ENCODE data around the gene P2RY2. TPM values are rescaled to one million over a fixed set of nuclear protein-coding genes. Genes with fewer than 3 reads are reported as not detected.

The P2RY2 gene
- total and polyA plus RNA-seq, 10 of the 15 experiments (the other 5 are each of a cell fraction or from before 2014, with no cell fraction given): 0.03 to 0.23 (median 0.17) TPM; not detected in 7

DNA sequence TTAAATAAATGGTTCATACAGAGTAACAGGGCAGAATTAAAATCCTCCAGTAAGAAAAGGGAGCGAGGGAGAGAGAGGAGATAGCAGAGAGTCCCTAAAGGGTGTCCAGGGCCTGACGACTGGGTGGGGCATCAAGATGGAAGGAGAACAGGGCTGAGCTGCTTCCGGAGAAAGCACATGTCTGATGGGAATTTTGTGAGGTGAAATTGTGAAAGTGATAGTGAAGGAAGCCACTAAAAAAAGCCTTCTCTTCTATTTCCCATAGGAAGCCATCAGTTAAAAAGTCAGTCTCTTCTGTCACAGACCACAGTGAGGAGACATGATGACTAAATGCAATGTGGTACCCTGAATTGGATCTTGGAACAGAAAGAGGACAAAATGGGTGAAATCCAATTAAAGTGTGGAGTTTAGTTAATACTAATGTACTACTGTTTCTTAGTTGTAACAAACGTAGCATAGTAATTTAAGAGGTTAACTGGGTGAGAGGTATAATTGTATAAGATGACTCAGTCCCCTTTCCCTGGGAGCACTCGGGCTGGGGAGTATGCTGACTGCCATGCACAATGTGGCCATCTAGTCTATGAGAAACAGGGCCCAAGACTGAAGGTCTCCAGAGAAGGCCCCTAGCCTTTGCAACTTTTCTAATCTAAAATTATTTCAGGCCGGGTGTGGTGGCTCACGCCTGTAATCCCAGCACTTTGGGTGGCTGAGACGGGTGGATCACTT lies 46.5 kb upstream of the P2RY2 start:
- ChIA-PET CTCF (interaction anchor here (1.2 kb wide), 1 partner anchor 8 kb away, joined by 3 read pairs; no protein-coding TSS in a partner anchor), SMC1A (ENCODE audit: uncharacterized antibody, unreplicated experiment) (interaction anchor here (0.7 to 26.8 kb wide), 5 partner anchors 22 to 356 kb away, joined by 3 to 926 read pairs (median 3); partner anchors contain the start of gene FCHSD2), RAD21 (ENCODE audit: unreplicated experiment) (no interaction called here), POLR2A (interaction anchor here (0.6 to 1.4 kb wide), 3 partner anchors 13 to 101 kb away, joined by 3 to 11 read pairs (median 4); no protein-coding TSS in a partner anchor)
- ATAC-seq (no peak), DNase-seq (ENCODE audit: low read depth, low spot score) (no peak), FAIRE-seq (no peak)
- WGBS (ENCODE audit: insufficient coverage, insufficient replicate concordance, low lambda C conversion rate, missing lambda C conversion rate): 83% methylated on average over 8 of the region's 8 CpGs
- Histone ChIP-seq H3K9me3 (replicated peaks; ENCODE audit: control insufficient read depth, insufficient read depth, low read length) (no peaks in the 10 kb centered on the region), H3K4me3 (no peak overlapping the region), H3K9ac (ENCODE audit: control insufficient read depth, insufficient read depth, low read length) (no peak overlapping the region), H4K20me1 (ENCODE audit: control insufficient read depth, insufficient read depth) (no peaks in the 10 kb centered on the region), H3K27me3 (replicated peaks in 1 of 2; ENCODE audit: control insufficient read depth in 2 of 2, insufficient read depth in 2 of 2, low read length in 1 of 2) (no peaks in the 10 kb centered on the region), H3K4me2 (ENCODE audit: control insufficient read depth, insufficient read depth) (no peak overlapping the region), H3K4me1 (ENCODE audit: control insufficient read depth, insufficient read depth, low read length) (peaks cover 49% of the 10 kb centered on the region), H3K27ac (ENCODE audit: control insufficient read depth, insufficient read depth) (no peak overlapping the region; the same call in none of the 2 replicates), H3K36me3 (ENCODE audit: control insufficient read depth in 2 of 2, insufficient read depth in 2 of 2, low read length in 1 of 2) (no peaks in the 10 kb centered on the region), H3K79me2 (ENCODE audit: control insufficient read depth, insufficient read depth, low read length) (no peaks in the 10 kb centered on the region), H2AFZ (ENCODE audit: control insufficient read depth, low read depth, low read length) (peak overlapping the region; percentile 5; the same call in 1 of the 2 replicates)
- TF ChIP-seq CEBPB (IDR thresholded peaks at IDR 0.05; ENCODE audit: borderline replicate concordance in 1 of 2, low read depth in 2 of 2, low read length in 2 of 2) (no peak), IKZF2 (IDR thresholded peaks at IDR 0.05) (0 out of 4 replicates have a peak, but pooled peaks of 1 of the 2 experiments have one; percentile 14), EED (IDR thresholded peaks at IDR 0.05; ENCODE audit: low read depth) (0 out of 2 replicates have a peak, but pooled peaks have one; percentile 31), NRF1 (conservative IDR thresholded peaks at IDR 0.05; ENCODE audit: low read depth, low read length) (no peak), NFYA (IDR thresholded peaks at IDR 0.05; ENCODE audit: borderline replicate concordance, low read depth, low read length) (no peak), RAD51 (IDR thresholded peaks at IDR 0.05) (no peak)
- TF ChIP-seq, protein P1, sequence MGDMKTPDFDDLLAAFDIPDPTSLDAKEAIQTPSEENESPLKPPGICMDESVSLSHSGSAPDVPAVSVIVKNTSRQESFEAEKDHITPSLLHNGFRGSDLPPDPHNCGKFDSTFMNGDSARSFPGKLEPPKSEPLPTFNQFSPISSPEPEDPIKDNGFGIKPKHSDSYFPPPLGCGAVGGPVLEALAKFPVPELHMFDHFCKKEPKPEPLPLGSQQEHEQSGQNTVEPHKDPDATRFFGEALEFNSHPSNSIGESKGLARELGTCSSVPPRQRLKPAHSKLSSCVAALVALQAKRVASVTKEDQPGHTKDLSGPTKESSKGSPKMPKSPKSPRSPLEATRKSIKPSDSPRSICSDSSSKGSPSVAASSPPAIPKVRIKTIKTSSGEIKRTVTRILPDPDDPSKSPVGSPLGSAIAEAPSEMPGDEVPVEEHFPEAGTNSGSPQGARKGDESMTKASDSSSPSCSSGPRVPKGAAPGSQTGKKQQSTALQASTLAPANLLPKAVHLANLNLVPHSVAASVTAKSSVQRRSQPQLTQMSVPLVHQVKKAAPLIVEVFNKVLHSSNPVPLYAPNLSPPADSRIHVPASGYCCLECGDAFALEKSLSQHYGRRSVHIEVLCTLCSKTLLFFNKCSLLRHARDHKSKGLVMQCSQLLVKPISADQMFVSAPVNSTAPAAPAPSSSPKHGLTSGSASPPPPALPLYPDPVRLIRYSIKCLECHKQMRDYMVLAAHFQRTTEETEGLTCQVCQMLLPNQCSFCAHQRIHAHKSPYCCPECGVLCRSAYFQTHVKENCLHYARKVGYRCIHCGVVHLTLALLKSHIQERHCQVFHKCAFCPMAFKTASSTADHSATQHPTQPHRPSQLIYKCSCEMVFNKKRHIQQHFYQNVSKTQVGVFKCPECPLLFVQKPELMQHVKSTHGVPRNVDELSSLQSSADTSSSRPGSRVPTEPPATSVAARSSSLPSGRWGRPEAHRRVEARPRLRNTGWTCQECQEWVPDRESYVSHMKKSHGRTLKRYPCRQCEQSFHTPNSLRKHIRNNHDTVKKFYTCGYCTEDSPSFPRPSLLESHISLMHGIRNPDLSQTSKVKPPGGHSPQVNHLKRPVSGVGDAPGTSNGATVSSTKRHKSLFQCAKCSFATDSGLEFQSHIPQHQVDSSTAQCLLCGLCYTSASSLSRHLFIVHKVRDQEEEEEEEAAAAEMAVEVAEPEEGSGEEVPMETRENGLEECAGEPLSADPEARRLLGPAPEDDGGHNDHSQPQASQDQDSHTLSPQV (IDR thresholded peaks at IDR 0.05): no peak
- in situ Hi-C loops (cut with MboI) (loop anchor here (10.0 kb wide), 1 partner anchor 447 kb away; no protein-coding TSS in a partner anchor), intact Hi-C loops (cut with micrococcal nuclease; ENCODE audit: unreplicated experiment) (no loop called here)
- no TSS peak for BruUV-seq (replicated peaks)

Measured in GM12878 (cell line).